GM18520 (cell line): ENCODE measurements around the gene MAP2K7.
"Not testable (repeated sequence)": the region's sequence is repeated elsewhere in the genome, so short reads cannot be mapped to it uniquely, and the experiment has no call there.

Experiments used
- ATAC-seq: cut with Tn5 transposase; IDR thresholded peaks from one replicate; pipeline ENCODE4 v1.9.1; 2021; ENCODE audit not compliant: unreplicated experiment

The MAP2K7 gene

DNA sequence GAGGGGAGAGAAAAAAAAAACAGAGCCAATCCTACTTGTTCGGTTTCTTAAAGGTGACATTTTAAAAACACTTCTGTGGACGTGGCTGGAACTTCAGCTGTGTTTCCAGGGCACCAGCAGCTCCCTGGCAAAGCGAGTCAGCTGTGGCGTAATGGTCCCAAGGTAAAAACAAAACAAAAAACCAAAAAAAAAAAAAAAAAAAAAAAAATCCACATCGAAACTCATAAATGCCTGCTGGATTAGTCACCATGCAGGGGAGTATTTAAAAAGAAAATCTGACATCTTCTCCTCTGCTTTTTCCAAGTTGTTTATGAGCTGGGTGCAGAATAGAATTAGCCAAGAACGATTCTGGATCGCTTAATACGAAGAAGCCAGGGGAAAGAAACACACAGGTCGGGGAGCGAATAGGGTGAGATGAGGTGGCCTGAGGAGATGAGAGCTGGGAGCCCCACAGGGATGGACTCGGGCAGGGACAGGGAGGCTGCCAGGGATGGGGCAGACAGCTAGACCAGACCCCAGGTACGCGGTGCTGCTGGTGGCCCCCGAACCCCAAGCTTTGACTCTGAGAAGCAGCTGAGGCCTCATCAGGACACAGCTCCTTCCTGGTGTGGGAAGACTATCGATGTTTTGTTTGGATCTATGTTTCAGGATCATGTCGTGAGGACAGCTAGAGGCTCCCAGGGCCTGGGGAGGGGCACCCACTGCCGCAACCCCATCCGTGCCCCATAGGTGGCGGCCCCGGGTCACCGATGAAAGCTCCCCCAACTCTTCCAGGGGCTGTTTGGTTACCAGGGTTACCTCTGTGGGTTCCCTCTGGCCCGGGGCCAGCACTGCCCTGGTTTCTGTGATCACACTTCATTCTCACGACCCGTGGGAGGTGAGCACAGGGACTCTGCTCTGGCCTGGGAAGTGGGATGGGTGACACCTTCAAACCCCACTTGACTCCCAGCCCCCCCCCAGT lies 25.3 kb downstream of the MAP2K7 start:
- ATAC-seq, result no peak

DNA sequence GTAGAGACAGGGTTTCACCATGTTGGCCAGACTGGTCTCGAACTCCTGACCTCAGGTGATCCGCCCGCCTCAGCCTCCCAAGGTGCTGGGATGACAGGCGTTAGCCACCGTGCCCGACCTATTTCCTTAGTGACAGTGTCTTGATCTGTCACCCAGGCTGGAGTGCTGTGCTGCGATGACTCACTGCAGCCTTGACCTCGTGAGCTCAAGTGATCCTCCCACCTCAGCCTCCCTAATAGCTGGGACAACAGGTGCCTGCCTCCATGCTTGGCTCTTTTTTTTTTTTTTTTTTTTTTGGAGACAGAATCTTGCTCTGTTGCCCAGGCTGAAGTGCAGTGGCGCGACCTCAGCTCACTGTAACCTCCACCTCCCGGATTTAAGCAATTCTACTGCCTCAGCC lies 26.4 kb downstream of the MAP2K7 start:
- not testable (repeated sequence) for ATAC-seq

DNA sequence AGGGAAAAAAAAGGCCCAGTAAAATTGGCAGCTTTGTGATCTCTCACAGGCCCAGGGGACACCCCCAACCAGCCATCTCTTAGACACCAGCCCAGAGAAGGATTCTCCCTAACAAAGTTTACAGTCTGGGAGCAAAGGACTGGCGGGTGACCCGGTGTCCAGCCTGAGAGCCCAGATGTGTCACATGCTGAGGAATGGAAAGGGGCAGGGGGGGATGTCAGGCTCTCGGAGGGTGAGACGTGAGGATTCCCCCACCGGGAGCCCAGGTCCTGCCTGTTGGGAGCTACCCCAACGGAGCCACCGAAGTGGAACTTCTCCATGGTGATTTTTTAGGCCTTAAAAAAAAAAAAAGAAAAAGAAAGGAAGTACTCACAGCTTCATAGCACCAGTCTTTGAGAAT lies 27.1 kb downstream of the MAP2K7 start:
- ATAC-seq, result no peak

DNA sequence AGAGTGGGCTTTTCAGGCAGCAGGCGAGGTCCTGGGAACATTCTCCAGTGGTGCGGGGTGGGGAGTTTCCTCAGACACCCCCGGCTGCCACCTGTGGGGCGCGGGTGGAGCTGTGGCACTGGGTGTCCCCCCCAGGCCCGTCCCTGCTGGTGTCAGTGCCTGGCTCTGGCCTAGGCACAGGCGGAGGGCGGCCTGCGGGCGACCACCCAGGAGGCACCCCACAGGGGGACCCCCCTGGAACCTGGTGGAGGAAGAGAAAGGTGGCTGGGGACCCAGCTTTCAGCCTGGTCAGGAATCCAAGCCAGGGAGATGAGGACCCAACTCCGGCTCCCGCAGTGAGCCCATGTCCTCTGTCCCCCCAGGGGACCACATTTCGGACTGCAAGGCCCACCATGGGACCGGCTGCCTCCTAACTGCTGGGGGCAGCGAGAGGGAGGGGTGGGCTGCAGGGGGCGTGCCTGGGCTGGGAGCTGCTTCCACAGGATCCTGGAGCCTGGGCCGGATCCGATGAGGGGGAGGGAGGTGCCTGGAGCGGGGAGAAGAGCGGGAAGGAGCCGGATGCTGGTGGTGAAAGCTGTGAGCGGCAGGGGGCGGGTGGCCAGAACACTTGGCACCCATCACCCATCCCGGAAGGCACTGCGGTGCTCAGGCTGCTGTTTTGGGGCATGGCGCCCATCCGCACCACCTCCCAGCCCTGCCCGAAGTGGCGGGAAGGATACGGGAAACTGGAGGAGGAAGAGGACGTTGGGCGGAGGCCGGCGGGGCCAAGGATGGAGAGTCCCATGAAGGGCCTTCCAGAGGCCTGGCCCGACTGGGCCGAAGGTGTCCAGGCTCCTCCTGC lies 27.8 kb downstream of the MAP2K7 start:
- ATAC-seq, result no peak

DNA sequence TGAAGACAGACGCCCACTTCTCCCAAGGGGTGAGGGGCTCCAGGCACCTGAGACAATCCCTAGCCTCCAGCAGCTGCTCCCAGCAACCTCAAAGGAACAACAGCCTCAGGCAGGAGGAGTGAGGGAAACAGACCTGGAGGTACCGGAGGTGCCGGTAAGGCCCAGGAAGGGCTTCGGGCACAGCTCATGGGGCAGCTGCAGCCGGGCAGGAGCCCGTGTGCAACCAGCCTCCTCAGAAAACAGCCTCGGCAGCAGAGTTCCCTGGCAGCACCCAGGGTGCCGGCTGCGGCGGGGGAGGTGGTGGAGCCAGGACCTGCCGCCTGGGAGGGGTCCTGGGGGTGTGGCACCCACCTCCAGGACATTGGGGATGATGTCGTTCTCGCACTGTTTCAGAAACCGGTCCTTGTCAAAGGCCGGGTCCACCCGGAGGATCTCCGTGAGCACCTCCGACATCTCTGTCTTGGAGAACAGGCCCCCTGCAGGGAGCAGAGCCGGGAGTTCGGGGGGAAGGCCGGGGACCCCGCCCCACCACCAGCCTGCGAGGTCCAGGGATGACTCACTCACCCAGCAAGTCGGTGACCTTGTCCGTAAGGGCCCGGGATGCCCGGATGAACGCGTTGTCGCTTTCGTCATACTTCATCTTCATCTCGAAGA lies 28.7 kb downstream of the MAP2K7 start:
- no peak for ATAC-seq

DNA sequence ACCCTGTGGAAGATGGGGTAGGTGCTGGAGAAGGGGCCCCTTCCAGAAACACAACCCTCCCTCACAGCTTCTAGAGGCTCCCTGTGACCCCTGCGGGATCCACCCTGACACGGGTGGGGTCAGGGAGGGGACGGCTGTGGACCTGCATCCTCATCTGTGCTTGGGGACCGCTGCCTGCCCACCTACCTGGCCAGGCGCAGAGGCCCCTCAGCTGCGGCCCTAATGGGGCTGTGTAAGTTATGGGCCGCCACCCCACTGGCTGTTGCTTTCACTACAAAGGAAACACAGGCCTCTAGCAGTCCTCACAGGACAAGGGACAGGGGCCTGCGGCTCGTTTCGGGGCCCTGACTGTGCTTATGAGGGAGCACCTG lies 29.2 kb downstream of the MAP2K7 start:
- ATAC-seq, result no peak

DNA sequence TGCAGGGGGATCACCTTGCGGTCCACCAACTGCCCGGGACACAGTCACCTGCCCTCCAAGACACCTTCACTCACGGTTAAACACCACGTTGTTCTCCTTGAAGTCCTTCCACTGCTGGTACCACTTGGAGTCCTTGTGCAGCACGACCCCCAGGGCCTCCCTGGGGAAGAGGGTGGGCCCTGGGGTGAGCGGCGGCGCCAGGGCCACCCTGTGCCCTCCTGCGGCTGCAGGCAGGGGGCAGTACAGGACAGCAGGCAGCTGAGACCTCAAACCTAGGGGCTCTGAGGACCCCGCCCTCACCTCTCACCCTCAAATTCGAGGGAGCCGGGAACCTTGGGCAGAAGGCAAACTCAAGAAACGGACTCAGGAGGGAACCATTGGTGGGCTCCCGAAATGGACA lies 29.7 kb downstream of the MAP2K7 start:
- no peak for ATAC-seq

DNA sequence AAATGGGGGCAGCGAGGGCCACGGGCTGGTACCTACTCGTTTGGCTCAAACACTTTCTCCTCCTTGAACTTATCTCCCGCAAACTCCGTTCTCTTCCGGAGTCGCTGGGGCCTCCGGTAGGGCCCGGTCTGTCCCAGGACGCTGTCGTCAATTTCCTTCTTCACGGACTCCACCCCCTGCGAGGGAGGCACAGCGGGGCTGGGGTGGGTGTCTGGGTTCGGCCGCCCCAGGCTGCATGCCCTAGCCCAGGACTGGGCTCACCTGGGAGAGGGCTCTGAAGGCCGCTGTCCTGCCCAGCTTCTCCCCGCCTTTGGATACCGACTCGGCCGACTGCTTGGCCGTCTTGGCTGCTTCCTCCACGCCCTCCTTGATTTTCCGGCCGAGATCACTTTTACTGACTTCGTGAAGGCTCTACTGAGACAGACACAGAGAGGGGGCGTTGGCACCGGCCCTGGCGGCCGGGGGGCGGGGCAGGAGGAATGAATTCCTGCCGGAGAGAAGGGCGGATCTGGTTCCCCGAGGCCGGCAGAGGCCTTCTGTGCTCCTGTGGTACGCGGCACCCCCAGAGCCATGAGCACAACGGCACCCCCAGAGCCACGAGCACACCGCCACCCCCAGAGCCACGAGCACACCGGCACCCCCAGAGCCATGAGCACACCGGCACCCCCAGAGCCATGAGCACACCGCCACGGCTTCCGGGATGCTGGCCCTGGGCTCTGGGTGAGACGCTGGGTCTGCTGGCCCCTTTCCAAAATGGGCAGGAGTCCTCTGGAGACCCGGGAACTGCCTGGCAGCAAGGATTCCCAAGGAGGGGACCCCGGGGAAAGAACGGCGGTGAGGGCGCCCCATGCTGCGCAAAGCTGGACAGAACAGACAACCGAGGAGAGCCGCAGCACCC lies 30.4 kb downstream of the MAP2K7 start:
- ATAC-seq, result no peak

DNA sequence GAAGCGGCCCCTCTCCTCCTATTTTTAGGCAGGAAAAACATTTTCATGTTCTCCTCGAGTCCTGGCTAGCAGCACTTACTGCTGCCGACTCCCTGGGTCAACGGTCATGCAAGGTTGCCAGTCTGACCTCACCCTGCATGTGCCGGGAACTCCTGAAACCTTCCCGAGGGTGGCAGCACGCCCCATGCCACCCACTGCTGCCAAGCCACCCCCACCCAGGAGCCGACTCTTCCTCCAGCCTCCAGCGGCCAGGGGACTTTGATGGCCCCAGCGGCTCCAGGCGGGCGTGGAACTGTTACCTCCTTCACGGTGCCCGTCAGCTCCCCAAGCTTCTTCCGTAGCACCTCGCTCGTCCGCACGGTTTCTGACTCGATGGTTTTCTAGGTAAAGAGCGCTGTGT lies 31.1 kb downstream of the MAP2K7 start:
- ATAC-seq, result no peak

DNA sequence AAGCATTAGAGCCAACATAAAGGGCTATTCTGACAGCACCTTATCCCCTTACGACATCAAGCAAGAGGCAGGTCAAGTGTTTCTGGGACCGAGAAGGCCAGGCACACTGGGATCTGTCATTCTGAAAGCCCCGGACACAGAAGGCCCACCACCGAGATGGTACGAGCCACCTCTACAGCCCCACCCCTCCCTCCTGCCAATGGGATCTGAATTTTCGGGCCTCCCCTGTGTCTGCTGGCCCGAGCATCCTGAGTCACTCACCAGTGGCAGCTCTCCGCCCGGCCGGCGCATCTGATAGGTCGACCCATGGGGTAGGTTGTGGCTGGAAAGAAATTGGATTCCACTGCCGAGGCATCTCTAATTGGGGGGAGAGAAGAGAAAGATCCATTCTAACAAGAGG lies 37.2 kb downstream of the MAP2K7 start:
- ATAC-seq, result no peak

DNA sequence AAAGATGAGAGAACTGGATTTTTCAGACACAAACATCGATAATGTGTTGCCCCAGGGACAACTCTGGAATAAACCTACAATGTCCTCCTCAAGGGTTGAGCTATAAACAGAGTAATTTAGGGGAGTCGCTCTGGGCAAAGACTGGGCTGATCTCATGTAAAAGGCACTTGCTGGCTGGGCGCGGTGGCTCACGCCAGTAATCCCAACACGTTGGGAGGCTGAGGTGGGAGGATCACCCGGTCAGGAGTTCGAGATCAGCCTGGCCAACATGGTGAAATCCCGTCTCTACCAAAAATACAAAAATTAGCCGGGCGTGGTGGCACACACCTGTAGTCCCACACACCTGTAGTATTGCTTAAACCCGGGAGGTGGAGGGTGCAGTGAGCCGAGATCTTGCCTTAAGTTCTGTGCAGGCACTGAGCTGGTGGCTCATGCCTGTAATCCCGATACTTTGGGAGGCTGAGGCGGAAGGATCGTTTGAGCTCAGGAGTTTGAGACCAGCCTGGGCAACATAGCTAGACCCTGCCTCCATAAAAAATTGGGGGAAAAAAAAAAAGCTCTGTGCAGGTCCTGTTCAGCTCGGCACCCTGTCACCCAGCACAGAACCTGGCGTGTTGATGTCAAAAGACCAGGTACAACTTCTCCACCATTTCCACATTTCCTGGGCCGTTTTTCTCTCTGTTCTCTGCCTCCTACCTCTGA lies 38.4 kb downstream of the MAP2K7 start:
- ATAC-seq, result no peak

DNA sequence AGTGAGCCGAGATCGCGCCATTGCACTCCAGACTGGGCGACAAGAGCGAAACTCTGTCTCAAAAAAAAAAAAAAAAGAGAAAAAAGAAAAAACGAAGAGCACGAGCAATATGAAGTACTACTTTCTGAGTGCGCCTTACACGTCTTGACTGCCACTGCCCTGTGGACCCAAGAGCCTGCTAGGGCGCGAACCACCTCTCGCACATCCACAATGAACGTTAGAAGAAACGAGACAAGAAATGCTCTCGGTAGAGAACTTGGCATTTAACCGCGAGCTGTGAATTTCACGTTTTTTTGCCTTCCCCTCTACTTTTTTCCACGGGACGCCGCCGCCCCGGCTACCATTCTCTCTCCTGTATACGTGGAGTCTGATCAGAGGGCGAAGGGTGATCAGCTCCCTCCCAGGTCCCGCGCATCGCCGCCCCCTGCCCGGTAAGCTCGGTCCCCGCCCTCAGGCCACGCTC lies 39.3 kb downstream of the MAP2K7 start:
- no peak for ATAC-seq

DNA sequence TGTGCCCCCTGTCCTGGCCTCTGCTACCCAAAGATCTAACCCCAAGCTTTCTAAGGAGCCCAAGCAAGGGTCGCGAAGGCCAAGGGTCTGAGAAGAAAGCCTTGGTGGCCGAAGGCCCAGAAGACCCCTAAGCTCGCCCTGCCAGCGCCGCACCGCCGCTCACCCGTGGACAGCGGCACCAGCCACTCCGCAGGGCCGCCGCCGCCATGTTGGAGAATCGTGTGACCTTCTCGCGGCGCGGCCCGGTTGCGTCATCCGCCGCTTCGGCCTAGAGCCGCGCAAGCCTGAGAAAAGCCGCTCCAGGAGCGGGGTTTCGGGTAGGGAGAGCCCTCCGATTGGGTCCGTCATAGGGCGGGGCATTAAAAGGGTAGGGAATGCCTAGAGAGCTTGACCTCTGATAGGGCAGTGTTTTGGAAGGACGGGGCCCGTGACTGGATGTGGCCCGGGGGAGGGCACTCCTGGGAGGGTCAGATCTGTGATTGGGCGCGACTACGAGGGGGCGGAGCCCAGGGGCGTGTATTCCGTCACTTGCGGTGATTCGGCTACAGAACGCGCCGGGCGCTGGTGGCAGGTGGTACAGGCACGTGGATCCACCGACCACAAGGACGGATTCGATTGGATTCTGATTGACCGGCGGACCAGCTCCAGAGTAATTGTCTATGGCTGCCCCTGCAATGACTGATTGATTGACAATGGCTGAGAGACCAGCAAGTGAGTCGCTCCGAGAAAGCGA lies 39.9 kb downstream of the MAP2K7 start, which contains the start of gene TIMM44:
Gene TIMM44 (minus strand): TSS at position 223 of the 733 bp plus-strand sequence. CDS start 15 bp downstream, at position 208.
- peak; percentile 93 for ATAC-seq

DNA sequence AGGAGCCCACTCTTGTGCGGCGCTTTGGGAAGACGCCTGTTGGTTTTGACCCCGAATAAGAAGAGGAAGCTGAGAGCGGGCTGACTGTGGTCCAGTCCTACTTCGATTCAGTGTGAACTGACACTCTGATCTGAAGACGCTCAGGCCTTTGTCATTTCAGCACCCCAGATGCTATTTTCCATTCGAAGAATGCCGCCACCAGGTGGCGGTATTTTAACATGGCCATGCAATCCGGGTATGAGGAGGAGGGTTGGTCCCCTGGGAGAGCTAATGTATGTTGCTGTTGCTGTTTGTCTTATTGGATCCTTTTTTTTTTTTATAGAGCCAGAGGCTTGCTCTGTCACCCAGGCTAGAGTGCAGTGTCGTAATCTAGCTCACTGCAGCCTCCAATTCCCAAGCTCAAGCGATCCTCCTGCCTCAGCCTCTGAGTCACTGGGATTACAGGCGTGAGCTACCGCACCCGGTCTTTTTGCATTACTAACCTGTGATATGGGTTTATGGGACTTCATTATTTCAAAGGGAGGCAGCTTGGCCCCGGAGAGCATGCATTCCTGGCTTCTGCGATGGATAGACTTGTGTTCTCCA lies 40.6 kb downstream of the MAP2K7 start:
- ATAC-seq, result peak; percentile 15

DNA sequence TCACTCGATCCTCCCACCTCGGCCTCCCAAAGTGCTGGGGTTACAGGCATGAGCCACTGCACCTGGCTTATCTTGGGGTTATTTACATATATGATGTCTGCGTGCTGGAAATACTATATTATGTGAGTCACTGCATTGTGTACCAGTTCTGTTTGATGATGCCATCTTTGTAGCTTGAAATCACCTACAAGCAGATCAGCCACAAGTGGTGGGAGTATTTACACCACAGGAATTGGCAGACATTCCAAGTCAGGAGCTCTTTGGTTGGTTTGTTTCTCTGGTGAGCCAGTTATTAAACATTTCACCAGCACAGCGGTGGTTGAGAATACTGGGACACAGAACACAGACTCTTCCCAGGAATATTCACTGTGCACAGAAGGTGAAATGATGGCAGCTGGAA lies 44.3 kb downstream of the MAP2K7 start:
- no peak for ATAC-seq

DNA sequence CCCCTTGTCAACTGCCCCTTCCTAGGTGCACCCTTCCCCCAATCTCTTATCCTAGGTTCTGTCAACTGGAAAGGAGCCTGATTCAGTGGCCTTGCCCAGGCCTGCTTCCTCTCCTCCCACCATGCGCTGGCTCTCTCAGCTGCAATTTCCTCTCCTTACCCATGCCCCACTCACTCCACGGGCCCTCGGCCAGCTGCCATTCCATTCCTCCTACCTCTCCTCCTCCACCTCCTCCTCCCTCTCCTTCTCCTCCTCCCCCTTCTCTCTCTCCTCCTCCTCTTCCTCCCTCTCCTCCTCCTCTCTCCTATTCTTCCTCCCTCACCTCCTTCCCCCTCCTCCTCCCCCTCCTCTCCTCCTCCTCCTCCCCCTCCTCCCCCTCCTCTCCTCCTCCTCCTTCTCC lies 49.4 kb downstream of the MAP2K7 start:
- ATAC-seq, result no peak

DNA sequence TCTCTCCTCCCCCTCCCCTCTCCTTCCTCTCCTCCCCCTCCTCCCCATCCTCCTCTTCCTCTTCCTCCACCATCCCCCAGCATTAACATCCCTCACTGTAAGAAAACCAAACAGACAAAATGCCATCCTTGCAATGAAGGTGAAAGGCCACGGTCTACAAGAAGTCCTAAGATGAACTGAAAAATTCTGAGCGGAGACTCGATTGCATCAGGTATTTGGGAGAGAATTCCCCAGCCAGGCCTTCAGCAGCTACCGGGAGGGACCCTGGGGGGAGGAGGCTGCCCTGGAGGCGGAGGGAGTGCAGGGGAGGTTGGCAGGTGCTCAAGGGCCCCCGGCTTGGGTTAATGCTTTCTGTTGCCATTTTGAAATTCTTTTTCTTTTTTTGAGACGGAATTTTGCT lies 49.9 kb downstream of the MAP2K7 start:
- no peak for ATAC-seq

DNA sequence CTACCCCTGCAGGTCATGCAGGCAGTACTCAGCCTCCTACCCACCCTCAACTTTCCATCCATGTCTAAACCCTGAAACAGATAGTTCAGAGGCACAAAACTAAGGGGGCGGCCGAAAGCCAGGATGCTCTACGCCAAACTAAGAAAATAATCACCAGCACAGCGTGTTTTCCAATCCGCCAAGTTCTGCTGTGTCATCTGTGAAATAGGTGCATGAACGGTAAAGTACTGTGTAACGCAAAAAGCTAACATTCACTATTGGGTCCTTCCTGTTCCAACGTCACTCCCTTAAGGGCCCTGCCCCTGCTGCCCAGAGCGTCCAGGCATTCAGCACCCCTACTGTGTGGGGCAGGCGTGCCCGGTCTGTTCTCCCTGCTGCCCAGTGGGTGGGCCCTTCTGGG lies 52.0 kb downstream of the MAP2K7 start:
- no peak for ATAC-seq

DNA sequence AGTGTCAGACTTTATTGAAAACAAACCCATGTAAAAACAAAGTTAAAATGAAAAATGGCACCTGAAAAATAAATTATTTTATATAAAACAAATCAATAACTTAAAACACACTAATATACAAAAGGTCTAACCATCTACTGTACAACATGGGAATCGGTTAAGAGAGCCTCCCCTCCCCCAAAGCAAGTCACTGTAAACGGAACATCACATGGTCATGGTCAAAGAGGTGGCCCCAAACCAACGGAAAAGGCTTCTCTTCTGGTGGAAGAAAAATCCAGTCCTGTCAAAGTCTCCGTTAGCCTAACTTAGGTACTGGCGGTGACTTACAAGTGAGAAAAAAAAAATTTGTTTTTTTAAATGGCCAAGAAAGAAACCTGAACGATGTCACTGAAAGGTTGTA lies 55.5 kb downstream of the MAP2K7 start:
- no peak for ATAC-seq
